ENCODE data around the gene CCDC122. TPM values are rescaled to one million over a fixed set of nuclear protein-coding genes. Genes with fewer than 3 reads are reported as not detected.

Gene CCDC122
- total and polyA plus RNA-seq, 2 of the 8 experiments (the other 6 are each of a cell fraction or from before 2014, with no cell fraction given) = 2.9 to 5.8 TPM

GRCh38 chr13:43864921-43865320, 14.6 kb downstream of the CCDC122 start (continued):
- TF ChIP-seq SRF (IDR thresholded peaks at IDR 0.05; ENCODE audit: low read depth, low read length) = no peak
- no peak for TF ChIP-seq KDM5A (IDR thresholded peaks at IDR 0.05; ENCODE audit: low read length)
- no peak for TF ChIP-seq CHD2 (IDR thresholded peaks at IDR 0.05; ENCODE audit: low read length)
- TF ChIP-seq USF2 (IDR thresholded peaks at IDR 0.05; ENCODE audit: low read length) = no peak
- TF ChIP-seq POLR2A (IDR thresholded peaks at IDR 0.05; ENCODE audit: control extremely low read depth in 1 of 2, low read depth in 2 of 2, low read length in 2 of 2) = no peak
- TF ChIP-seq GABPA (IDR thresholded peaks at IDR 0.05; ENCODE audit: borderline replicate concordance, insufficient read depth, low read length) = no peak
- no peak for TF ChIP-seq ATF3 (IDR thresholded peaks at IDR 0.05; ENCODE audit: insufficient read depth, low read depth, low read length)
